D721Med (cell line): ENCODE results near the gene MCRIP2.

Experiments used
- DNase-seq: peaks from one replicate; pipeline ENCODE4 v3.0.0; 2011; ENCODE audit warnings: low spot score; ENCODE audit not compliant: insufficient read length
- FAIRE-seq: peaks from 2 replicates; lab custom pipeline; 2011; peaks lifted over from hg19 to GRCh38; lab: Jason Lieb, UNC
- CTCF ChIP-seq: IDR thresholded peaks from 2 replicates; pipeline ENCODE4 v1.5.1; 2012; ENCODE audit warnings: mild to moderate bottlenecking, control low read depth; ENCODE audit not compliant: insufficient read depth; ENCODE audit errors: missing control alignments

Gene MCRIP2

GRCh38 chr16:606656-607307, 34.8 kb upstream of the MCRIP2 start:
- peak; percentile 94 for DNase-seq
- no peak for TF ChIP-seq CTCF
- peak; percentile 60 for FAIRE-seq

- DNase-seq (no peak), FAIRE-seq (no peak)
- no peak for TF ChIP-seq CTCF
These were observed 33.6 kb upstream of the MCRIP2 start for GRCh38 chr16:608019-608418.

GRCh38 chr16:609316-609715, 32.3 kb upstream of the MCRIP2 start:
- no peak for TF ChIP-seq CTCF
- no peak for FAIRE-seq
- DNase-seq: no peak

GRCh38 chr16:609984-610383, 31.6 kb upstream of the MCRIP2 start:
- DNase-seq (no peak), FAIRE-seq (no peak)
- no peak for TF ChIP-seq CTCF

GRCh38 chr16:610513-611381, 30.9 kb upstream of the MCRIP2 start:
- no peak for FAIRE-seq
- peak; percentile 49 for TF ChIP-seq CTCF
- DNase-seq: peak; percentile 95

- FAIRE-seq (no peak), DNase-seq (no peak)
- TF ChIP-seq CTCF: no peak
These were observed 26.5 kb upstream of the MCRIP2 start for GRCh38 chr16:615122-615521.
